ENCODE results near the gene TBC1D20. TPM values are rescaled to one million over a fixed set of nuclear protein-coding genes. Genes with fewer than 3 reads are reported as not detected.

Gene TBC1D20
- total and polyA plus RNA-seq, 2 donors (not counting 3 experiments of a cell fraction or from before 2014, with no cell fraction given) = 34.3 to 36.1 TPM

DNA sequence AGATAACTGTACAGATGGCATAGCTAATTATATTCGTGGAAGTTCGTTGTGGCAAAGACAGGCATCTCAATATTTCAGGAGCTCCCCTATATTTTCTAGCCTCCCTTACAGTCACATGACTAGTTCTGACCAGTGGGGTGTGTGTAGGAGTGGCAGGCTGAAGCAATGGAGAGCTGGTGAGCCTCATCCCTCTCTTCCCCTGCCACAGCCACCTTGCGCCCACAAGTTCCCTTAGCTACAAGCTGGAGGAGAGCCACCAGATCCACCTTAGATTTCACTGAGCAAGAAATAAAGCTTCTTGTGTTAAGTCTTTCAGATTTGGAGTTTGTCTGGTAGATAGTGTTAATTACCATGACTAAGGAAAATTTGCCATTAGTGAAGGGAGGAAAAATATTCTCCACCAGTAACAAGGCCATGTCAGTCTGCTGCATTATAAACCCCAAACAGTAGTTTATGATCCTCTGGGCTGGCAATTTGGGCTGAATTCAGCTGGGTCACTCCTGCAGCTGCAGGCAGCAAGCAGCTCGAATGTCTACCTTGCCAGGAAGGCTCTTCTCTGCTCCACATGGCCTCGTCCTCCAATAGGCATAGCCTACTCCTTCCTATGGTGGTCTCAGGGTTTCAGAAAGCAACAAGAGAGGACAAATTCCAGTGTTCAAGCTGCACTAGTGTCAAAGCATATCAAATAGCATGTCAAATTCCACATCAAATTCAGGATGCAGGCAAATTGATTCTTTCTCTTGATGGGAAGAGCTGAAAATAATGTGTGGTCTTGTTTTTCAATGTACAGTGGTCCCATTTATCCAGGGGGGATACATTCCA, 61.7 kb downstream of the TBC1D20 start:
- ChIA-PET CTCF (interaction anchor here (0.9 to 1.5 kb wide), 4 partner anchors 18 to 70 kb away, joined by 3 to 6 read pairs (median 4); no protein-coding TSS in a partner anchor), POLR2A (interaction anchor here (0.7 kb wide), 1 partner anchor 259 kb away, joined by 3 read pairs; no protein-coding TSS in a partner anchor)
- Histone ChIP-seq H4K20me1 (replicated peaks; ENCODE audit: control insufficient read depth, extremely low read depth, insufficient read depth, low read length) (no peaks in the 10 kb centered on the region), H3K4me2 (ENCODE audit: insufficient read depth, low read length) (no peak overlapping the region), H2AFZ (ENCODE audit: low read depth, low read length) (no peak overlapping the region), H3K27ac (ENCODE audit: insufficient read depth, low read depth, low read length) (no peak overlapping the region), H3K9me3 (replicated peaks; ENCODE audit: control insufficient read depth, insufficient read depth, low read length) (no peaks in the 10 kb centered on the region), H3K9me1 (replicated peaks; ENCODE audit: control insufficient read depth, extremely low read depth, insufficient read depth, low read length) (no peaks in the 10 kb centered on the region), H3K4me1 (ENCODE audit: control insufficient read depth, extremely low read depth, insufficient read depth, low read length) (no peaks in the 10 kb centered on the region), H3K27me3 (ENCODE audit: control insufficient read depth in 2 of 2, insufficient read depth in 2 of 2, low read length in 2 of 2) (no peaks in the 10 kb centered on the region), H3K36me3 (ENCODE audit: control insufficient read depth in 2 of 2, extremely low read depth in 1 of 2, insufficient read depth in 2 of 2, low read length in 2 of 2) (peaks cover 3 to 16% of the 10 kb centered on the region in 2 experiments), H3K79me2 (ENCODE audit: control insufficient read depth, insufficient read depth, low read length) (no peaks in the 10 kb centered on the region), H3K4me3 (replicated peaks in 1 of 3; ENCODE audit: insufficient read depth in 1 of 3, low read depth in 1 of 3, low read length in 3 of 3) (no peak overlapping the region), H3K9ac (replicated peaks; ENCODE audit: extremely low read depth, insufficient read depth, low read length) (no peak overlapping the region)
- no peak for DNase-seq (ENCODE audit: low read depth, low spot score)
- BruUV-seq (replicated peaks) = no TSS peak
- FAIRE-seq = no peak
- dilution Hi-C loops (cut with MboI; ENCODE audit: extremely low pct_ligation_motif_present, low sequenced_read_pairs) (no loop called here), intact Hi-C loops (cut with micrococcal nuclease) (no loop called here)
- TF ChIP-seq FOS (IDR thresholded peaks at IDR 0.05; ENCODE audit: borderline replicate concordance, insufficient read depth, low read length) (no peak), EZH2 (IDR thresholded peaks at IDR 0.05; ENCODE audit: borderline replicate concordance, low read depth, low read length, severe bottlenecking) (no peak), POLR2AphosphoS5 (IDR thresholded peaks at IDR 0.05; ENCODE audit: insufficient read depth, low read depth, low read length) (no peak), JUN (IDR thresholded peaks at IDR 0.05; ENCODE audit: borderline replicate concordance, insufficient read depth, insufficient read length, low read depth) (no peak), POLR2A (IDR thresholded peaks at IDR 0.05; ENCODE audit: low read depth, low read length) (no peak), GATA2 (IDR thresholded peaks at IDR 0.05; ENCODE audit: insufficient read depth, insufficient read length, low read depth, low read length) (no peak), MYC (IDR thresholded peaks at IDR 0.05; ENCODE audit: low read depth, low read length) (no peak)
- TF ChIP-seq, protein P1, sequence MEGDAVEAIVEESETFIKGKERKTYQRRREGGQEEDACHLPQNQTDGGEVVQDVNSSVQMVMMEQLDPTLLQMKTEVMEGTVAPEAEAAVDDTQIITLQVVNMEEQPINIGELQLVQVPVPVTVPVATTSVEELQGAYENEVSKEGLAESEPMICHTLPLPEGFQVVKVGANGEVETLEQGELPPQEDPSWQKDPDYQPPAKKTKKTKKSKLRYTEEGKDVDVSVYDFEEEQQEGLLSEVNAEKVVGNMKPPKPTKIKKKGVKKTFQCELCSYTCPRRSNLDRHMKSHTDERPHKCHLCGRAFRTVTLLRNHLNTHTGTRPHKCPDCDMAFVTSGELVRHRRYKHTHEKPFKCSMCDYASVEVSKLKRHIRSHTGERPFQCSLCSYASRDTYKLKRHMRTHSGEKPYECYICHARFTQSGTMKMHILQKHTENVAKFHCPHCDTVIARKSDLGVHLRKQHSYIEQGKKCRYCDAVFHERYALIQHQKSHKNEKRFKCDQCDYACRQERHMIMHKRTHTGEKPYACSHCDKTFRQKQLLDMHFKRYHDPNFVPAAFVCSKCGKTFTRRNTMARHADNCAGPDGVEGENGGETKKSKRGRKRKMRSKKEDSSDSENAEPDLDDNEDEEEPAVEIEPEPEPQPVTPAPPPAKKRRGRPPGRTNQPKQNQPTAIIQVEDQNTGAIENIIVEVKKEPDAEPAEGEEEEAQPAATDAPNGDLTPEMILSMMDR (IDR thresholded peaks at IDR 0.05; ENCODE audit: extremely low read depth in 1 of 2, insufficient read depth in 1 of 2, low read depth in 1 of 2, low read length in 2 of 2) = no peak
- TF ChIP-seq, protein P2, sequence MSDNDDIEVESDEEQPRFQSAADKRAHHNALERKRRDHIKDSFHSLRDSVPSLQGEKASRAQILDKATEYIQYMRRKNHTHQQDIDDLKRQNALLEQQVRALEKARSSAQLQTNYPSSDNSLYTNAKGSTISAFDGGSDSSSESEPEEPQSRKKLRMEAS (IDR thresholded peaks at IDR 0.05; ENCODE audit: insufficient read depth, insufficient read length) = no peak
